HCT116 (cell line): ENCODE measurements around the gene FALEC. TPM values are rescaled to one million over a fixed set of nuclear protein-coding genes. Genes with fewer than 3 reads are reported as not detected.

Source experiments
- ATAC-seq: fragments of 200-7000 bp; cut with Tn5 transposase; 2 replicates; pipeline ENCODE4 v1.9.1; 2020; ENCODE audit warnings: mild to moderate bottlenecking, moderate library complexity
- BruUV-seq: library from RNA; stranded (reverse); fragments of 400-500 nt; replicated peaks from 2 replicates; lab custom pipeline; 2021; lab: Mats Ljungman, UMichigan
- CTCF ChIA-PET: fragments of 300-600 bp; sonication (Branson Sonifier 250); formaldehyde crosslinking; loops from one replicate; lab custom pipeline; 2021; ENCODE audit warnings: antibody characterized with exemption; lab: Charles Lee
- POLR2A ChIA-PET: fragments of 300-600, 350-600 bp; sonication (Branson Sonifier 250); formaldehyde crosslinking; loops from one replicate; lab custom pipeline; 2021; ENCODE audit warnings: antibody characterized with exemption; lab: Charles Lee
- RAD21 ChIA-PET, 2 experiments: fragments of 300-600 bp; sonication (Branson Sonifier 250); formaldehyde crosslinking; loops; one replicate each; lab custom pipeline; 2023; ENCODE audit warnings: low total read pairs in 2 of 2; ENCODE audit not compliant: uncharacterized antibody in 2 of 2, unreplicated experiment in 2 of 2, low non-redundant PET in 1 of 2; lab: Charles Lee
- DNase-seq: peaks from one replicate; pipeline ENCODE4 v3.0.0-alpha.2; 2010; ENCODE audit warnings: low read depth, low spot score
- H2AFZ ChIP-seq: fragments of 200-600 bp; shearing (Covaris generic), sonication (generic); 2 replicates; pipeline ENCODE4 v1.6.1; 2017; ENCODE audit warnings: low read depth, mixed run types, mixed read lengths, antibody characterized with exemption, low read length; ENCODE audit not compliant: poor library complexity, severe bottlenecking
- H3K27ac ChIP-seq: 2 replicates; pipeline ENCODE4 v1.5.1; 2012; ENCODE audit warnings: low read depth, low read length
- H3K27me3 ChIP-seq: fragments of 200-600 bp; sonication (generic); 2 replicates; pipeline ENCODE4 v1.6.1; 2016; ENCODE audit warnings: mixed run types, low read length, mixed read lengths; ENCODE audit not compliant: insufficient read depth
- H3K36me3 ChIP-seq, 2 experiments: fragments of 200-500 bp in 1 of 2; fragments of 200-600 bp in 1 of 2; sonication (Bioruptor generic) in 1 of 2; sonication (generic) in 1 of 2; 2 replicates each; pipeline versions ENCODE4 v1.5.1 to v1.6.1; 2014 to 2016; ENCODE audit warnings: low read length in 2 of 2, inconsistent platforms in 1 of 2, mixed read lengths in 1 of 2, mixed run types in 1 of 2; ENCODE audit not compliant: insufficient read depth in 2 of 2, control insufficient read depth in 1 of 2
- H3K4me1 ChIP-seq, 2 experiments: fragments of 200-600 bp in 1 of 2; sonication (generic) in 1 of 2; 2 replicates each; pipeline versions ENCODE4 v1.5.1 to v1.6.1; 2012 to 2017; ENCODE audit warnings: low read length in 2 of 2, inconsistent platforms in 1 of 2, mild to moderate bottlenecking in 1 of 2, mixed read lengths in 1 of 2, mixed run types in 1 of 2, moderate library complexity in 1 of 2; ENCODE audit not compliant: insufficient read depth in 2 of 2, control insufficient read depth in 1 of 2
- H3K4me2 ChIP-seq: fragments of 200-600 bp; sonication (generic); 2 replicates; pipeline ENCODE4 v1.6.1; 2017; ENCODE audit warnings: mixed run types, low read length, mixed read lengths
- H3K4me3 ChIP-seq, 2 experiments: fragments of 200-600 bp in 1 of 2; sonication (generic) in 1 of 2; replicated peaks in 1 of 2; 2 replicates each; pipeline ENCODE4 v1.5.1; 2011 to 2016; ENCODE audit warnings: low read length in 2 of 2, control low read depth in 1 of 2, low read depth in 1 of 2, mild to moderate bottlenecking in 1 of 2, mixed read lengths in 1 of 2, mixed run types in 1 of 2
- H3K79me2 ChIP-seq: fragments of 200-600 bp; sonication (generic); 2 replicates; pipeline ENCODE4 v1.6.1; 2017; ENCODE audit warnings: mild to moderate bottlenecking, mixed run types, low read length, moderate library complexity, mixed read lengths; ENCODE audit not compliant: insufficient read depth
- H3K9ac ChIP-seq: fragments of 200-600 bp; sonication (generic); 2 replicates; pipeline ENCODE4 v1.6.1; 2016; ENCODE audit warnings: low read length, mixed read lengths
- H3K9me2 ChIP-seq: fragments of 200-600 bp; sonication (generic), shearing (Covaris generic); 2 replicates; pipeline ENCODE4 v1.6.1; 2017; ENCODE audit warnings: mixed run types, mild to moderate bottlenecking, moderate library complexity; ENCODE audit not compliant: insufficient read depth
- H3K9me3 ChIP-seq, 2 experiments: fragments of 200-500 bp in 1 of 2; fragments of 200-600 bp in 1 of 2; sonication (Bioruptor generic) in 1 of 2; sonication (generic) in 1 of 2; 2 replicates each; pipeline ENCODE4 v1.6.1; 2014 to 2017; ENCODE audit warnings: low read length in 2 of 2, mixed read lengths in 2 of 2, inconsistent platforms in 1 of 2, low read depth in 1 of 2, mild to moderate bottlenecking in 1 of 2, mixed run types in 1 of 2, moderate library complexity in 1 of 2; ENCODE audit not compliant: control insufficient read depth in 1 of 2, insufficient read depth in 1 of 2
- H4K20me1 ChIP-seq: fragments of 200-600 bp; sonication (generic), shearing (Covaris generic); 2 replicates; pipeline ENCODE4 v1.6.1; 2017; ENCODE audit warnings: mixed run types, mild to moderate bottlenecking, moderate library complexity; ENCODE audit not compliant: insufficient read depth
- CTCF ChIP-seq, 3 experiments: fragments of 200-600 bp in 1 of 3; sonication (generic) in 1 of 3; IDR thresholded peaks in 2 of 3; conservative IDR thresholded peaks in 1 of 3; 2 replicates each; pipeline ENCODE4 v1.5.1; 2012 to 2017; ENCODE audit warnings: low read depth in 2 of 3, low read length in 2 of 3, antibody characterized with exemption in 1 of 3, borderline replicate concordance in 1 of 3, control low read depth in 1 of 3, mild to moderate bottlenecking in 1 of 3, mixed read lengths in 1 of 3, mixed run types in 1 of 3, moderate library complexity in 1 of 3; ENCODE audit not compliant: insufficient read depth in 1 of 3
- EGR1 ChIP-seq: IDR thresholded peaks from 2 replicates; pipeline ENCODE4 v1.6.1; 2012; ENCODE audit warnings: low read depth
- EZH2 ChIP-seq: fragments of 200-600 bp; sonication (generic); IDR thresholded peaks from 2 replicates; pipeline ENCODE4 v1.6.1; 2017; ENCODE audit warnings: antibody characterized with exemption, mixed run types
- POLR2AphosphoS5 ChIP-seq: IDR thresholded peaks from 2 replicates; pipeline ENCODE4 v1.6.1; 2011; ENCODE audit warnings: mild to moderate bottlenecking, low read depth, low read length, moderate library complexity
- RAD21 ChIP-seq: IDR thresholded peaks from 2 replicates; pipeline ENCODE4 v1.6.1; 2012; ENCODE audit warnings: low read depth, mild to moderate bottlenecking
- REST ChIP-seq: IDR thresholded peaks from 2 replicates; pipeline ENCODE4 v1.6.1; 2012; ENCODE audit warnings: low read depth
- SIN3A ChIP-seq: IDR thresholded peaks from 2 replicates; pipeline ENCODE4 v1.6.1; 2012; ENCODE audit warnings: low read depth
- SP1 ChIP-seq: IDR thresholded peaks from 2 replicates; pipeline ENCODE4 v1.6.1; 2012; ENCODE audit warnings: low read depth
- SRF ChIP-seq: IDR thresholded peaks from 2 replicates; pipeline ENCODE4 v1.6.1; 2012; ENCODE audit warnings: low read depth
- ZFX ChIP-seq: fragments of 450-650 bp; IDR thresholded peaks from 2 replicates; pipeline ENCODE4 v1.6.1; 2017
- ZNF274 ChIP-seq: fragments of 200-500 bp; sonication (Bioruptor generic); IDR thresholded peaks from 2 replicates; pipeline ENCODE4 v1.6.1; 2014; ENCODE audit warnings: mild to moderate bottlenecking, low read depth, low read length, inconsistent platforms
- intact Hi-C: fragments of 100-400 bp; cut with micrococcal nuclease; formaldehyde crosslinking; loops from 2 replicates; pipeline ENCODE4 v1.10.0; 2022
- total RNA-seq: library from RNA; stranded (reverse); gene quantifications from one replicate; pipeline ENCODE4 v1.2.1, GENCODE V29; 2021; ENCODE audit not compliant: unreplicated experiment
- TF ChIP-seq, protein P1 (sequence below): IDR thresholded peaks from 2 replicates; pipeline ENCODE4 v1.6.1; 2012
- TF ChIP-seq, protein P2 (sequence below): IDR thresholded peaks from 2 replicates; pipeline ENCODE4 v1.6.1; 2011; ENCODE audit warnings: mild to moderate bottlenecking, low read length, moderate library complexity; ENCODE audit not compliant: insufficient replicate concordance; ENCODE audit errors: extremely low read depth

FALEC gene
- total RNA-seq, 1 experiment from 2014 or later, result 0.59 TPM

GRCh38 chr1:150545486-150546032, 30.0 kb downstream of the FALEC start:
- Histone ChIP-seq H3K9me3 (no peaks in the 10 kb centered on the region), H3K9ac (no peak overlapping the region), H3K4me3 (no peak overlapping the region), H3K4me1 (peaks cover 6 to 18% of the 10 kb centered on the region in 2 experiments; a peak in 3 of 4 replicates), H3K36me3 (no peaks in the 10 kb centered on the region), H2AFZ (no peak overlapping the region), H3K27ac (no peak overlapping the region), H4K20me1 (no peaks in the 10 kb centered on the region), H3K27me3 (no peaks in the 10 kb centered on the region), H3K9me2 (no peaks in the 10 kb centered on the region), H3K4me2 (no peak overlapping the region), H3K79me2 (no peaks in the 10 kb centered on the region)
- ATAC-seq (no peak), DNase-seq (no peak)
- RAD21 ChIA-PET, result no interaction called here
- intact Hi-C loops, result no loop called here
- TF ChIP-seq EGR1, result no peak
- TF ChIP-seq SIN3A, result no peak
- no peak for TF ChIP-seq RAD21
- no peak for TF ChIP-seq ZNF274
- TF ChIP-seq SRF, result no peak
- TF ChIP-seq CTCF (IDR thresholded peaks at IDR 0.05 in 2 of 3, conservative IDR thresholded peaks at IDR 0.05 in 1 of 3; ENCODE audit: borderline replicate concordance in 1 of 3, insufficient read depth in 1 of 3, low read depth in 2 of 3, low read length in 2 of 3), result no peak
- no peak for TF ChIP-seq REST
- no peak for TF ChIP-seq ZFX
- TF ChIP-seq EZH2, result no peak
- no peak for TF ChIP-seq SP1
- TF ChIP-seq, protein P1, sequence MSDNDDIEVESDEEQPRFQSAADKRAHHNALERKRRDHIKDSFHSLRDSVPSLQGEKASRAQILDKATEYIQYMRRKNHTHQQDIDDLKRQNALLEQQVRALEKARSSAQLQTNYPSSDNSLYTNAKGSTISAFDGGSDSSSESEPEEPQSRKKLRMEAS, result no peak
- TF ChIP-seq POLR2AphosphoS5, result no peak
- TF ChIP-seq, protein P2, sequence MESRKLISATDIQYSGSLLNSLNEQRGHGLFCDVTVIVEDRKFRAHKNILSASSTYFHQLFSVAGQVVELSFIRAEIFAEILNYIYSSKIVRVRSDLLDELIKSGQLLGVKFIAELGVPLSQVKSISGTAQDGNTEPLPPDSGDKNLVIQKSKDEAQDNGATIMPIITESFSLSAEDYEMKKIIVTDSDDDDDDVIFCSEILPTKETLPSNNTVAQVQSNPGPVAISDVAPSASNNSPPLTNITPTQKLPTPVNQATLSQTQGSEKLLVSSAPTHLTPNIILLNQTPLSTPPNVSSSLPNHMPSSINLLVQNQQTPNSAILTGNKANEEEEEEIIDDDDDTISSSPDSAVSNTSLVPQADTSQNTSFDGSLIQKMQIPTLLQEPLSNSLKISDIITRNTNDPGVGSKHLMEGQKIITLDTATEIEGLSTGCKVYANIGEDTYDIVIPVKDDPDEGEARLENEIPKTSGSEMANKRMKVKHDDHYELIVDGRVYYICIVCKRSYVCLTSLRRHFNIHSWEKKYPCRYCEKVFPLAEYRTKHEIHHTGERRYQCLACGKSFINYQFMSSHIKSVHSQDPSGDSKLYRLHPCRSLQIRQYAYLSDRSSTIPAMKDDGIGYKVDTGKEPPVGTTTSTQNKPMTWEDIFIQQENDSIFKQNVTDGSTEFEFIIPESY, result no peak
- no TSS peak for BruUV-seq
- POLR2A ChIA-PET, result no interaction called here
- CTCF ChIA-PET, result interaction anchor here (4.8 kb wide), 1 partner anchor 15 kb away, joined by 35 read pairs; no protein-coding TSS in a partner anchor
